Activated CD4-positive, alpha-beta T cell treated with anti-CD3 and anti-CD28 coated beads, Interleukin-2, amount 50 U/mL, for 16 hours (primary cell): ENCODE measurements around the gene C1QTNF5.

Experiments used
- DNase-seq: peaks from one replicate; pipeline ENCODE4 v3.0.0-alpha.2; 2020

The C1QTNF5 gene

DNA sequence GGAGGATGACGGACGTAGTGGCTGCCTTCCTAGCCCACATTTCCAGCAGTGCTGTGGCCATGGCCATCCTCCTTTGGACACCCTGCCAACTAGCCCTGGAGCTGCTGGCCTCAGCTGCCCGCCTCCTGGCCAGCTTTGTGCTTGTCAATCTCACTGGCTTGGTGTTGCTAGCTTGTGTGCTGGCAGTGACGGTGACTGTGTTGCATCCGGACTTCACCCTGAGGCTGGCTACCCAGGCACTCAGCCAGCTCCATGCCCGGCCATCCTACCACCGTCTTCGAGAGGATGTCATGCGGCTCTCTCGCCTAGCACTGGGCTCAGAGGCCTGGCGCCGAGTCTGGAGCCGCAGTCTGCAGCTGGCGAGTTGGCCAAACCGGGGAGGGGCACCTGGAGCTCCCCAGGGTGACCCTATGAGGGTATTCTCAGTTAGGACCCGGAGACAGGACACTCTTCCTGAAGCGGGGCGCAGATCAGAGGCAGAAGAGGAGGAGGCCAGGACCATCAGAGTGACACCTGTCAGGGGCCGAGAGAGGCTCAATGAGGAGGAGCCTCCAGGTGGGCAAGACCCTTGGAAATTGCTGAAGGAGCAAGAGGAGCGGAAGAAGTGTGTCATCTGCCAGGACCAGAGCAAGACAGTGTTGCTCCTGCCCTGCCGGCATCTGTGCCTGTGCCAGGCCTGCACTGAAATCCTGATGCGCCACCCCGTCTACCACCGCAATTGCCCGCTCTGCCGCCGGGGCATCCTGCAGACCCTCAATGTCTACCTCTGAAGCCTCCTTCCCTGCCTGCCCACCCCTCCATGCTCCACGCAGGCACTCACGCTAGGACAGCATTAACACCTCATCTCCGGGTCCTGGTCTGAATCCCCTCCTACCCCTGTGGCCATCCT is 4.8 kb downstream of the C1QTNF5 start:
- DNase-seq: no peak

DNA sequence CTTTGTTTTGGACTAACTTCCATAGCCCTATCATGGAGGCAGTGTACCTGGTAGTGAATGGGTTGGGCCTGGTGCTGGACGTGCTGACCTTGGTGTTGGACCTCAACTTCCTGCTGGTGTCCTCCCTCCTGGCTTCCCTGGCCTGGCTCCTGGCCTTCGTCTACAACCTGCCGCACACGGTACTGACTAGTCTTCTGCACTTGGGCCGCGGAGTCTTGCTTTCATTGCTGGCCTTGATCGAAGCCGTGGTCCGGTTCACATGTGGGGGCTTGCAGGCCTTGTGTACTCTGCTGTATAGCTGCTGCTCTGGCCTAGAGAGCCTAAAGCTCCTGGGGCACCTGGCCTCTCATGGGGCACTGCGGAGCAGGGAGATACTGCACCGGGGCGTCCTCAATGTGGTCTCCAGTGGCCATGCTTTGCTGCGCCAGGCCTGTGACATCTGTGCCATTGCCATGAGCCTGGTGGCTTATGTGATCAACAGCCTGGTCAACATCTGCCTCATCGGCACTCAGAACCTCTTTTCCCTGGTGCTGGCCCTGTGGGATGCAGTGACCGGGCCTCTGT is 5.5 kb downstream of the C1QTNF5 start:
- no peak for DNase-seq

DNA sequence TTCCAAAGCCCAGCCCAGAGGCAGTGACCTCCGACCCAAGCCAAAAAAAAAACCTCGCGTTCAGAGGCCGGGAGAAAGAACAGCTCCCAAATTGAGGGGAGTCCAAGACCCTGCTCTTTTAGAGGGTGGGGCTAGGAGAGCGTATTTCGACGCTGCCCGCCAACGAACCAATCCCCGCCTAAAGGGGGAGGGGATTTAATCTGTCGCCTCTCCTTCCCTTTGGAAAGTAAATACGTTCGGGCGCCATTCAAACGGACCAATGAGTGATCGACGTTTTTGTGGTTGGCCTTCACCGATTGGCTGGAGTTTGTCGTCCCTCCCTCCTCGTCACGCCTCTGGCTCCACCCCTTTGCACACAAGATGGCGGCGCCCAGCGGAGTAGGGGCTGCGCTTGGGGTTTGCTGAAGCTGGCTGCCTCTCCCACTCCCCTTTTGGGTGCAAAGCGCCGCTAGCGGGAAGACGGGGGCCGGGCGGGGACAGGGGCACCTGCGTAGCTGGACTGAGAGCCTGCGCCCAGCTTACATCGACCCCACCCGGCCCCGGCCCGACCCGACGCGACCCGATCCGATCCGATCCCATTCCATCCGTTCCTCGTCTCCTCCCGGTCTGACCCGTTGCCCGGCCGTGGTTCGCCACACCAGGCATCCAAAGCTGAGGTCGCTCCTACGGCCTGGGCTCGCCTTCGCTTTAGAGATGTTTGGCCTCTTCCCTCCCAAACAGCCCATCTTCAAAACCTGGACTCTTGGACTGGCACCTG is 6.3 kb downstream of the C1QTNF5 start, which contains the start of gene RNF26:
TSS of gene RNF26 (plus strand) at position 354 of the 757 bp plus-strand sequence. CDS start 596 bp downstream, outside the sequence.
- peak; percentile 98 for DNase-seq

DNA sequence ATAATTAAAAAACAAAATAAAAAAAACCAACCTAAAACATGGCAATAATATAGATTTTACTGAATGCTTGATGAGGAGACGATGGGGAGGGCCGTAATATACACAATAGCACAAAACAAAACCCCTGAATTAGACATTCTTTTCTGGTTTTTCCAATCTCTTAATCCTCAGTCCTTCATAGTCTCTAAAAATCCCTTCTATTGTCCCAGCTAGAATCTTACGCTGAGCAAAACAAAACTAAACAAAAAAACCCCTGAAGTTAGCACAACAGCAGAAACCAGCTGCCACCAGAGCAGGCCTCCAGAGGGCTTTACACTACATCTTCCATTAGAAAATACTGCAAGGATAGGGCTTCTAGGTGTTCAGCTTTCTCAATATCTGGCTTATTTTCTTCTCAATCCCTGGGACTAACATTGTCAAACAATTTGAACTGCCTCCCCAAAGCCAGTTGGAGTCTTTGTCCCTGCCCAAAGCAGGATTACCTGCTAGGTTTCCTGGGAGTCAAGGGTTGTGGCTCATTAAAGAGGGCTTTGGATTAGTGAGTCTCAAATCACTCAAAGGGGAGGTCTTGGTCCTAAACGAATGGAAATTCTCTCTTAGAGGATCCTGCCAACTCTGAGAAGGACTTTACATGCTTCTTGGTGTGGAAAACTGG is 8.4 kb downstream of the C1QTNF5 start:
- DNase-seq: no peak

DNA sequence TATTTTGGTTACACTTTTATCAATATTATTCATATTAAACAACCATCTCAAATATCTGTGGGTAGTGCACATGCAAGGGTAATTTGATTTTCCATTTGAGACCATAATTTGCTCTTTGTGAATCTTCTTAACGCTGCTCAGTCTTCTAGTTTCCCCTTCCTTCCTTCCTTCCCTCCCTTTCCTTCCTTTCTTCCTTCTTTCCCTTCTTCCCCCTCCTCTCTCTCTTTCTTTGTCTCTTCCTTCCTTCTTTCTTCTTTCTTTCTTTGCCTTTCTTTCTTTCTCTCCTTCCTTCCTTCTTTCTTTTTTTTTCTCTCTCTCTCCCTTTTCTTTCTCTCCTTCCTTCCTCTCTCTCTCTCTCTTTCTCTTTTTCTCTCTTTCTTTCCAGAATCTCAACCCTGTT is 10.4 kb downstream of the C1QTNF5 start:
- DNase-seq: no peak

DNA sequence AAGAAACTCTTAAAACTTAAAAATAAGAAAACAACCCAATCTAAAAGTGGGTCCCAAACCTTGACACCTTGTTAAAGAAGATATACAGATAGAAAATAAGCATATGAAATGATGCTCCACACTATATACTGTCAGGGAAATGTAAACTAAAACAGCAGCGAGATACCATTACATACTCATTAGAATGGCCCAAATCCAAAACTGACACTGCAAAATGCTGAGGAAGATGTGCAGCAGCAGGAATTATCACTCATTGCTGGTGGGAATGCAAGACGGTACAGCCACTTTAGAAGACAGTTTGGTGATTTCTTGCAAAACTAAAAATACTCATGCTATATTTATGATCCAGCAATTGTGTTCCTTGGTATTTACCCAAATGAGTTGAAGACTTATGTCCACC is 11.4 kb downstream of the C1QTNF5 start:
- DNase-seq: no peak

DNA sequence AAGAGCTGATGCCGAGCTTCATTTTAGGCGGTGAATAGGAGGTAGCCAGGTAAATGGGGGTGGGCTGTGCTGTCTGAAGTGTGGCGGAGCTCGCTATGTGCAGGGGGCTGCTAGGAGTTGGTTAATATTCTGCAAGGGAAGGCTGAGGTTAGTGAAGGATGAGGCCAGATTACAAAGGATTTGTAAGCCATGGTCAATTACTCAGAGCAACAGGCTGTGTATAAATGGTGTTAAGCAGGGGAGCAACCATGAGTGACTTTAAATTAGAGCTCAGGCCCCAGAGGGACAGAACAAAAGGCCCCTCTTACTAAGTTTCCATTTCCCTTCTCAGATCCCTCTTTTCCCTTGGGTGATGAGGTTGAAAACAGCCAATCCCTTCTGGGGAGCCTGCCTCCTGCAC is 16.5 kb downstream of the C1QTNF5 start:
- DNase-seq: no peak

DNA sequence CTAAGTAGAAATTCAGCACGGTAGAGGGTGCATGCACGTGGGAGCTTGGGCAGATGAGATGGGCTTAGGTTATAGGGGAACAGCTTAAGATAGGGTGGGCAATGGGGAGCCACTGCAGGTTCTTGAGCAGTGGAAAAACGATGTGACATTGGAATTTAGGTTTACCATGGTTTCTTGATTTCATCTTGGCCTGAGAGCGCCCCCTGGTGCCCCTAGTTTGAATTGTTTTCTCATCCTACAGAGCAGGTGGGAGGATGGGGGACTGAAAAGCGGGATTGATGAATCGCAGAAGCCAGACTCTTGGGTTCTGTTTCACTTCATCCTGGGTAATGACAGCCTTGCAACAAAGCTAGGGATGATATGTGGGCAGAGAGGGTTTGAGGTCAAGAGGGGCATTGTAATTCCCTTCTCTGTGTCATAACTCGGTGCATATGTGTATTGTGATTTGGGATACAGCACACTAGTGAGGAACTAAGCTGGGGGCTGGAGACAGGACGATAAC is 17.1 kb downstream of the C1QTNF5 start:
- peak; percentile 79 for DNase-seq

DNA sequence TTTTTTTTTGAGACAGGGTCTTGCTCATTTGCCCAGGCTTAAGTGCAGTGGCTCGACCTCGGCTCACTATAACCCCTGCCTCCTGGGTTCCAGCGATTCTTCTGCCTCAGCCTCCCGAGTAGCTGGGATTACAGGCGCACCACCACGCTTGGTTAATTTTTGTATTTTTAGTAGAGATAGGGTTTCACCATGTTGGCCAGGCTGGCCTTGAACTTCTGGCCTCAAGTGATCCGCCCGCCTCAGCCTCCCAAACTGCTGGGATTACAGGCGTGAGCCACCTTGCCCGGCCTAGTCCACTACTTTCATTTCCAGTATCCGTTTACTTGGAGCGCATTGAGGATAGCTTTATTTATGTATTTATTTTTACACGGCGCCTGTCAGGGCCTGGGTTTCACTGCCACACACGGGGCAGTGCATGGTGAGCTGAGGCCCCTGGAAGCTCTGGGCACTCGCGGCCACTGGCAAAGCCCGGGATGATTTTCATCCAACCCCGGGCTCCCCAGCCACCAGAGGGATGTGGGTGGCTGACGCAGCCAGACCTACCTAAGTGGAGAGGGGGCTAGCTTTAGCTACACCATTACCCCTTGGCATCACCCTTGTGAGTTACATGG is 17.7 kb downstream of the C1QTNF5 start:
- DNase-seq: no peak

DNA sequence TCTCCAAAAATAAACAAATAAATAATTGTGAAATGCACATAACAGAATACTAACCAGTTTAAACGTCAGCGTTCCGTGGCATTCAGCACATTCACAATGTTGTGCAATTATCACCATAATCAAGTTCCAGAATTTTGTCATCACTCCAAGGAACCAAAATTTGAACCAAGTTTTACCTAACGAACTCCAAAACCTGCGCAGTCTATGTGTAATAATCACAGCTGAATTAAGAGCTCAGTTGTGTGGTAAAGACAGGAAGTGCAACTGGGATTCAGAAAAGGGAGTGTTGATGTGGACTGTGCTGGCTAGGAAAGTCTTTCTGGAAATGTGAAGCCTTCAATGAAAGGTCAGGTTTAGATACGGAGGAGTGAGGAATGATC is 18.3 kb downstream of the C1QTNF5 start:
- DNase-seq: no peak

DNA sequence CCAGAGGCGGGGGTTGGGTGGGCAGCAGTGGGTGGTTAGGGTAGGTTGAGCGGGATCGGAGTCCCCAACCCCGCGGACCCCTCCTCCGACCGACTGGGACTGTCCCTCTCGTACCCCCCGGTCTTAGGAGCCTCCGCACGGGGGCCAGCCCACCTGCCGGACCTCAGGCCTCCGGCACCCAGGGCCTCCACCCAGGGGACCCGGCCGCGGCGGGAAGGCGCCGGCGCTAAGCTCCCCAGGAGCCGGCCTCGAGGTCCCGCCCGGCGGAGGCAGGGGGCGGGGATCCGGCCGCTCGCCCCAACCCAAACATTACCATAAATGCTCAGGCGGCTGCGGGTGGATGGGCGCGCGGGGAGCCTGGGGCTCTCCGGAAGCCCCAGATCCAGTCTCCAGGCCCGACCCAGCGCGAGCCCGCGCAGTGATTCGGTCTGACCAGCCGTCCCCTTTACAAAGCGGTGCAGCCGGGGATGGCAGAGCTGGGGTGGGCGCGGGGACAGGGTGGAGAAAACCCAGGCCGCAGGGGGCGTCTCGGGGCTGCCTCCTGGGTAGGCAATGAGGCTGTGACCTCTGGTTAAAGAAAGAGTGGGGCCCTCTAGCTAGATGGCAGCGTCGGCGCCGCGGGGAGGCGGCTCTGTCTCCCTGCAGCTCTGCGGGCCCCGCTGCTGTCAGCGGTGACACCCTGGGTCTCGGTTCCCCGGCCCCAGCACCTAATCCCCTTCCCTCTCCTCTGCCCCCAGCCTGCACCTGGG is 19.7 kb downstream of the C1QTNF5 start:
- peak; percentile 77 for DNase-seq

DNA sequence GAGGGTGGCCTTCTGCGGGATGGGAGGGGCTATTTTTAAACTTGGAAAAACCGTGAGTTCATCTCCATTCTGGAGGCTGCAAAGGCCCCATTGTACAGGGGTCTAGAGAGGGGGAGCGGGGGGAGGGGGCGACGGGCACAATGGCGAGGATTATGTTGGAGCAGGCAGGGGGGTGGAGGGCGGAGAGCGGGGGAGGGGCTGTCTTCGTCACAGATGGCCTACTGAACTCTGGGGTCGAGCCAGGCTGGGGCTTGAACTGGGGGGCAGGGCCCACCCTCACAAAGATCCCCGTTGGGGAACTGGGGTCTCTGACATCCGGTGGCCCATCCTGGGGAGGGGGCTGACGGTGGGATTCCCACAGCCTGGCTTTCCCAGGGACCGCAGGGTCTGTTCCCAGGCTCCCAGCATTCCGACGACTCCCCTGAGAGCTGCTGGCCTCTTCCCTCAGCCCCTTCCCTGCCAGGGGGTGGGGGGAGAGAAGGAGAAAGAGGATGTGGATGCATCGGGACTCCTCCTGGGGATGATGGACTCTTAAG is 20.4 kb downstream of the C1QTNF5 start:
- no peak for DNase-seq

DNA sequence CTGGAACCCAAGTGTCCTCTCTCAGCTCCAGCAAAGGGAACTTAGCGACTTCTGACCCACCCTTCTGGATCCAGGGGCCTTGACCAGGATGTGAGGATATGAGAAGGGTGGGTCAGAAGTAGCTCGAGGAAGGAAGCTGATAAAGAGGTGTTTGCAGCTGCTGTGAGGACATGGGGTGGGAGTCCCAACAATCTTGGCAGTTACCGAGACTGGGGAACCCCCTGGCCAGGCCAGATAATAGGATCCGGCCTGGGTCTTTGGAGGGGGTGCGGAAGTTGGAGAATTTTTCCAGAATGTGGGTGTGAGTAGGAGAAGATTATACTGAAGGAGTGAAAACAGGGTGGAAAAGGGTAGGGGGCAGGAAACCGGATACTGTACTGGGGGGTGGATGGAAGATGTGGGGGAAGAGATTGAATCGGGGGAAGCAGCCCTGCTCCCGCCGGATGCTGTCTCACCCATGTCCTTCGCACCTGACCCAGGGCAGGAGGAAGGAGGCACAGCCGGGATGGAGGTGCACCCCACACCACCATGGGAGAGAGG is 20.9 kb downstream of the C1QTNF5 start:
- DNase-seq: no peak

DNA sequence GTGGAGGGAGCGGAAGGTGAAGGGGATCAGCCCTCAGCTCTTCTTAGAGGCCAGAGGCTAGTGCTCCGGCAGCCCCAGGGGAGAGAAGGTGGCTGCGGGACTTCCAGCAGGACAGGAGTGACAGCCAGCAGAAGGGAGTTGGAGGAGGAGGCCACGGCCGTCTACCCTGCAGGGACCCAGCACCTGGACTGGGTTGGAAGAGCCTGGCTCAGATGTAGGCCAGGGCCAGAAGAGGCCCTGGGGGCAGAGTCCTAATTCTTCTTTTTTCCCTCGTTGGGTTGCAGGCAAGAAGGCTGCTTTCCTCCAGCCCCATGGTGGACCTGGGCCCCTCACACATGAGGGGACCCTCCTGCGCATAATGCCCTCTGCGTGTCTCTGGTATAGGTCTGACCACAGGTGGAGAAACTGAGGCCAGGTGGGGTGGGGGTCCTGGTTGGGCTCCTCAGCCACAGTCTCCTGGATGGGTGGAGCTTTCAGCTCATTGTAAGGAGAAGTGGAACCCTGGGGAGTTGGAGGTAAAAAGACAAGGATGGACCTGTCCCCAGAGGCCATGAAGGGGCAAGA is 21.5 kb downstream of the C1QTNF5 start:
- DNase-seq: no peak

DNA sequence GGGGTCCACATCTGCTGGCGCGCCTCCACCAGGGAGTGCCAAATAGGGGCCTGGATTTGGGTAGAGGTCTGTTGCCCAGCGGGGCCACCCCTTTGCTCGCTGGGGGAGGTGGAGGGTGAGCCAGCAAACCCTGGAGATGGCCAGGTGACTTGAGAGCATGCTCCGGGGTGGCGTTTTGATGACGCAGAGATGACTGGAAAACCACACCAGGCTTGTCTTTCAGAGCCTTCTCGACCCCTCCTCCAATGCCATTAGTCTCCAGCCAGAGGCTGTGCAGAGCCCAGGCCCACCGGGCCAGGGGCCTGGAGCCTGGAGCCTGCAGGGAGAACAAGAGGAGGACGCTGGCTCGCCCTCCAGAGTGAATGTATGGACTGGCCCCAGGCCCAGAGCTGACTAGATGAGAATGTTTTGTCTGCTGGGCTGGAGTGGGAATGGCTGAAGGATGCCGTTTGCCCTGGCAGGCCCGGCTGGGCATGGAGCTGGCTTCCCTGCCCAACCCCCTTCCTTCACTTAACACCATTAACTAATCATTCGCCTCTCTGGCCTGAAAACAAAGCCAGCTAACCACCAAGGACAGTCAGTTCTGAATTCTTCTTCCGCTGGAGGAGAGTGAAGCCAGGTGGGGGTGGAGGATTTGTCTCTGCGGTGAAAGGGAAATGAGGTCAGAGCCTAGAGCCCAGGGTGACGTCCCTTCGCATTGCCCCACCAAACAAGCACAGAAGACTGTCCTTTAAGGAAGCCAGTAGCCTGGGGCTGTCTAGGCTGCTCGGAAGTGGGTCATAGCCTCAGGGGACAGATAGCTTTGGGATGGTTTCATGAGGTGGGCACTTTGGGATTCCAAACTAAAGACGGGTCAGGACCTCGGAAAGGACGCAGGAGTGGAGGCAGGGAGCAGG is 22.2 kb downstream of the C1QTNF5 start:
- DNase-seq: peak; percentile 63

DNA sequence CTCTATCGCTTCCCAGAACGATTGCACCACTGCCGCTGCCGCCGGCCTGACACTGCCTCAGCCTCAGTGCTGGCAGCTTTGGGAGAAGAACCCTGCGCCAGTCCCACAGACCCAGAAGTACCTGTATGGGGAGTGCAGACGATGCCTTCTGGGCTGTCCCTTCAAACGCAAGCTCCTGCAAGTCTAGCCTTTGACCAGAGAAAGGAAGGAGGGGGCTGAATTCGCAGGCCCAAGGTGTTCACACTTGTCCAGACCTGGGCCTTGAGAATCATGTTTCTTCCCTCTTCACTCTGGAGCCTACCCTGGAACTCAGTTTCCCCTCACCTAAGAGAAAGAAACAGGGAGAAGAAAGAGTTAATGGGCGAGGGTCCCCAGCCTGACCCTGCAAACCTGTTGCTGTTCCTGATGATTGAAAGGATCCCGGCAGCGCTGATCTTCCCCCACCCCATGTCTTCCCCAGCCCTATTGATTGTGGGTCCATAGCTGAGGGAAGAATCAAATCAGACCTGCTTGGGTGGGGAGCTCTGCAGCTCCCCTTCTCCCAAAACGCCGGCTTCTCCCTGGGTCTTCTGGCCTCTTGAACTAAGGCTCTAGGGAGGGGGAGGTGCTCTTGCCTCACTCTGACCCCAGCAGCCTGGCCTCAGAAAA is 23.0 kb downstream of the C1QTNF5 start:
- no peak for DNase-seq

DNA sequence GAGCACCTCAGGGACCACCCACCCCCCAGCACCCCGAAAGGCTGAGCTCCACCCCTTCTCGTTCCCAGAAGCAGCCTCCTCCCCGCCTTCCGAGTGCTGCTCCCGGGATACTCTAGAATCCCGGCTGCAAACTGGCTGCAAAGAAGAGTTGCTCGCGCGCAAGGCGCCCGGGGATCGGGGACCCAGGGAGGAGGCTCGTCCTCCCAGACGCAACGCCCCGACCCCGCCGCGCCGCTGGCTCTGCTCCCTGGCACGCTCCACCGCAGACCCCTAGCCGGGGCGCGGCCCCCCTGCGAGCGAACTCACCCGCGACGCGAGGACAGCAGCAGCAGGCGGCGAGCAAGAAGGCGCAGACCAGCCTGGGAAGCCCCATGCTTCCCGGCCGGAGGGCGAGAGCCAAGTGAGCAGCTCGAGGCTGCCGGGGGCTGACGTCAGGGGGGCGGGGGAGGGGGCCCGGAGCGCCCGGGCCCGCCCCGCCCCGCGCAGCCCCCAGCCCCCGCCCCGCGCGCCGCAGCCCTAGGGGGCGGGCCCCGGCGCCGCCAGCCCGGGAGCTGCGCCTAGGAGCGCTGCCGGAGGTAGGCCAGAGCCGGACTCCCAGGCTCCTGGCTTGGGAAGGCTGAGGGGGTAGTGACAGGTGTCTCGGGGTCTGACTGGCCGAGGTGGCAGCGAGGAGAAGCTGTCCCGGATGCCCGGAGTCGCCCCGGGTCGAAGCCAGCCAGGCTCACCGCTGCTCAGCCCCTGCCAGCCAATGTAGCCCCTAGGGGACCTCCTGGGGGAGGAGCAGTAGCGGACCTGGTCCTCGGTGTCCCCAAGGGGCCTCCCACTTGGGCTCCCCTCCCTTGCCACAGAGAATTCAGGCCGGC is 23.7 kb downstream of the C1QTNF5 start, which contains the start of gene MCAM:
TSS of gene MCAM (minus strand) at position 402 of the 863 bp plus-strand sequence. CDS start at position 373, 29 bp downstream.
- no peak for DNase-seq
